Stimulated activated memory B cell treated with anti-CD40 and anti-IgM and Interleukin-4, amounts not matched to agents 10 μg/mL and 1 μg/mL and 100 μg/mL, for 72 hours (primary cell): ENCODE measurements around the gene MORC1.
"Not testable (repeated sequence)": the region's sequence is repeated elsewhere in the genome, so short reads cannot be mapped to it uniquely, and the experiment has no call there.

Experiments
- ATAC-seq: fragments of 150-1000 bp; cut with Tn5 transposase; 2 replicates; pipeline ENCODE4 v1.10.0; 2021
- H3K27ac Mint-ChIP-seq: one replicate; pipeline ENCODE4 v1.8.0; 2022; ENCODE audit warnings: mild to moderate bottlenecking, mixed read lengths
- H3K27me3 Mint-ChIP-seq: one replicate; pipeline ENCODE4 v1.8.0; 2022; ENCODE audit warnings: mixed read lengths
- H3K36me3 Mint-ChIP-seq: one replicate; pipeline ENCODE4 v1.8.0; 2022; ENCODE audit warnings: mixed read lengths
- H3K4me1 Mint-ChIP-seq: one replicate; pipeline ENCODE4 v1.8.0; 2022; ENCODE audit warnings: mixed read lengths
- H3K4me3 Mint-ChIP-seq: one replicate; pipeline ENCODE4 v1.8.0; 2022; ENCODE audit warnings: mild to moderate bottlenecking, moderate library complexity, mixed read lengths
- H3K9me3 Mint-ChIP-seq: one replicate; pipeline ENCODE4 v1.8.0; 2022; ENCODE audit warnings: mixed read lengths

MORC1 gene

GRCh38 chr3:109125902-109126301 is 8.0 kb upstream of the MORC1 start:
- peaks cover 5% of the 10 kb centered on the region for H3K9me3 Mint-ChIP-seq
- no peaks in the 10 kb centered on the region for H3K36me3 Mint-ChIP-seq
- H3K4me1 Mint-ChIP-seq, result no peaks in the 10 kb centered on the region
- no peaks in the 10 kb centered on the region for H3K27me3 Mint-ChIP-seq
- no peak overlapping the region for H3K27ac Mint-ChIP-seq
- no peak overlapping the region for H3K4me3 Mint-ChIP-seq
- no peak for ATAC-seq

GRCh38 chr3:109122690-109123089 is 4.8 kb upstream of the MORC1 start:
- no peaks in the 10 kb centered on the region for H3K27me3 Mint-ChIP-seq
- no peaks in the 10 kb centered on the region for H3K36me3 Mint-ChIP-seq
- no peaks in the 10 kb centered on the region for H3K4me1 Mint-ChIP-seq
- peak; percentile 20 for ATAC-seq
- H3K4me3 Mint-ChIP-seq, result no peak overlapping the region
- H3K27ac Mint-ChIP-seq, result no peak overlapping the region
- peaks cover 3% of the 10 kb centered on the region for H3K9me3 Mint-ChIP-seq

DNA sequence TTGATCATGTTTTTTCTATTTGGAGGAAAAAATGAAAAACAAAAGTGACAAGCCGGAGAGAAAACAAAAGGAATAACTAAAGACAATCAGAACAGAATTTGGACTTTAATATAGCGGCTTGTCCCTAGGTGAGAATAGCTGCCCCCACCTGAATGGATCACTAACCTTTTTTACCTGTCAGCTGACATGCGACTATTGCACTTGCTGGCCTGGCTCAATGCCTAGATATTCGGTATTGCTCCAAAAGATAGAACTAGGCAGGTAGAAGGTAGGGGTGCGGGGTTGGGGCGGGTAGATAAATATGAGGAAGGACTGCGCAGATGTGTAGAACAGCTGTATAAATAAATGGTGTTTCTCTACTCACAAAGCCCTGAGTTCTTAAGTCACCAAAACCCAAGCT is 650 bp upstream of the MORC1 start:
- H3K4me3 Mint-ChIP-seq, result no peak overlapping the region
- H3K9me3 Mint-ChIP-seq, result peaks cover 3% of the 10 kb centered on the region
- H3K27me3 Mint-ChIP-seq, result no peaks in the 10 kb centered on the region
- no peaks in the 10 kb centered on the region for H3K4me1 Mint-ChIP-seq
- no peak for ATAC-seq
- H3K27ac Mint-ChIP-seq, result no peak overlapping the region
- no peaks in the 10 kb centered on the region for H3K36me3 Mint-ChIP-seq

- Mint-ChIP-seq H3K27me3 (no peaks in the 10 kb centered on the region), H3K4me3 (no peak overlapping the region)
Measured at GRCh38 chr3:109116031-109116430, 1.9 kb downstream of the MORC1 start.

GRCh38 chr3:109115451-109115850 is 2.5 kb downstream of the MORC1 start:
- H3K27me3 Mint-ChIP-seq, result no peaks in the 10 kb centered on the region
- no peaks in the 10 kb centered on the region for H3K36me3 Mint-ChIP-seq
- no peak for ATAC-seq
- no peak overlapping the region for H3K4me3 Mint-ChIP-seq
- no peak overlapping the region for H3K27ac Mint-ChIP-seq
- H3K4me1 Mint-ChIP-seq, result no peaks in the 10 kb centered on the region
- no peaks in the 10 kb centered on the region for H3K9me3 Mint-ChIP-seq

More at GRCh38 chr3:109116031-109116430, 1.9 kb downstream of the MORC1 start:
- Mint-ChIP-seq H3K4me1 (no peaks in the 10 kb centered on the region), H3K36me3 (no peaks in the 10 kb centered on the region), H3K9me3 (no peaks in the 10 kb centered on the region), H3K27ac (no peak overlapping the region)
- ATAC-seq, result peak; percentile 18

DNA sequence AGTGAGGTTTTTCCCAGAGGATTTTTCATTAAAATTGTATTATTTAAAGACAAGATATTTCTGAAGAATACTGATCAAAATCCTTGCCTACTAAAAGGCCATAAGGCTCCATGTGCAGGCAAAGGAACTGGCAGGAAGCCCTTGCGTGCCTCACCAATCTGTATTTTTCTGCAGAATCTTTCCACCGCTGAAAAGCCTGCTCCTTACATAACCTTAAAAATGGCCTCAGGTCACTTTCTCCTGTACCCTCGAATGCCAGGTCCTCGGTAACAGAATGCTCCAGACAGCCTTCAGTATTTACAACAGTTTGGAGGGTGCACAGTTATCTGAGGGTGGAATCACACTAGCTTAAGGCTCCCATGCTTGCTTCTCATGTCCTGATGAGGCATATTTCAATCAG is 3.2 kb downstream of the MORC1 start:
- H3K27ac Mint-ChIP-seq, result no peak overlapping the region
- ATAC-seq, result no peak
- H3K4me3 Mint-ChIP-seq, result no peak overlapping the region
- no peaks in the 10 kb centered on the region for H3K27me3 Mint-ChIP-seq
- H3K36me3 Mint-ChIP-seq, result no peaks in the 10 kb centered on the region
- H3K4me1 Mint-ChIP-seq, result no peaks in the 10 kb centered on the region
- H3K9me3 Mint-ChIP-seq, result no peaks in the 10 kb centered on the region

- Mint-ChIP-seq H3K4me1 (no peaks in the 10 kb centered on the region), H3K27ac (no peak overlapping the region), H3K9me3 (no peaks in the 10 kb centered on the region), H3K4me3 (no peak overlapping the region), H3K36me3 (no peaks in the 10 kb centered on the region), H3K27me3 (no peaks in the 10 kb centered on the region)
- no peak for ATAC-seq
Measured at GRCh38 chr3:109112946-109113760, 4.8 kb downstream of the MORC1 start.

DNA sequence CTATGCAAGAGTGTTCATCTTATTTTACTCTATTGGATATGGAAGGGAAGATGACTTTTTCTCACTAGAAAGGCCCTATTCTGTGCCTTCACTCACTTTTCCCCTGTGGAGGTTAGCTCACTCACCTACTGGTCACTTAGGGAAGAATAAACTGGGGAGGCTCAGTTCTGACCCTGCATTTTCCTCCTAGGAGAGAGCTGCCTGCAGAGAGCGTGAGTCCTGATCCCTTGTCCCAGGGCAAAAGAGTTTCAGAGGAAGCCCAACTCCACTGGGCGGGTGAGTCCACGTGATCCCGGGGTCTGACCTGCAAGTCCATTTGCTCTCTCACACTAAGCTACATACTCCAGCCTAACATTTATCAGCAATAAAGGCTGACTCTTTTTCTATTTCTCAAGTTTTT is 8.4 kb downstream of the MORC1 start:
- H3K27me3 Mint-ChIP-seq, result peaks cover 11% of the 10 kb centered on the region
- no peak overlapping the region for H3K4me3 Mint-ChIP-seq
- no peaks in the 10 kb centered on the region for H3K9me3 Mint-ChIP-seq
- H3K36me3 Mint-ChIP-seq, result no peaks in the 10 kb centered on the region
- no peak for ATAC-seq
- H3K27ac Mint-ChIP-seq, result no peak overlapping the region
- H3K4me1 Mint-ChIP-seq, result no peaks in the 10 kb centered on the region

GRCh38 chr3:109098079-109098644 is 19.8 kb downstream of the MORC1 start:
- ATAC-seq, result no peak
- no peaks in the 10 kb centered on the region for H3K4me1 Mint-ChIP-seq
- H3K4me3 Mint-ChIP-seq, result no peak overlapping the region
- H3K9me3 Mint-ChIP-seq, result no peaks in the 10 kb centered on the region
- H3K36me3 Mint-ChIP-seq, result no peaks in the 10 kb centered on the region
- no peak overlapping the region for H3K27ac Mint-ChIP-seq
- H3K27me3 Mint-ChIP-seq, result no peaks in the 10 kb centered on the region

DNA sequence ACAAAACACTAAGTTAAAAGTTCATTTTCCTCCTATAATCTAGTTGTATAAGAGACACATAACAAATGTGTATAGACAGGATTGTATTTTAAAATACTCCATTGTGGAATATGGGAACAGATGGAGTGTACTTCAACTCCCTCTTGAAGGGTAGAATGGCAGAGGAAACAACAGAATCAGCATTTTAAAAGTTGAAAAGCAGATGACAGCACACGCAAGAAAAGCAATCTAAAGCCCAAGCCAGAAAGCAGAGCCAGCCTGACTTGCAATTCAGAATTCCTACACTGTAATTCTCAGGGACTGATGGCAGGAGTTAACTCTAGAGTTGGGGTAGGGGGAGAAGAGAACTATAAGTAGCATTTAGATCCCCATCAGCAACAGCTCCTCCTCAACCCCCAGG is 22.8 kb downstream of the MORC1 start:
- ATAC-seq, result no peak
- H3K9me3 Mint-ChIP-seq, result no peaks in the 10 kb centered on the region
- no peak overlapping the region for H3K27ac Mint-ChIP-seq
- no peak overlapping the region for H3K4me3 Mint-ChIP-seq
- H3K27me3 Mint-ChIP-seq, result no peaks in the 10 kb centered on the region
- H3K4me1 Mint-ChIP-seq, result no peaks in the 10 kb centered on the region
- no peaks in the 10 kb centered on the region for H3K36me3 Mint-ChIP-seq

- H3K36me3 Mint-ChIP-seq, result no peaks in the 10 kb centered on the region
- H3K4me1 Mint-ChIP-seq, result no peaks in the 10 kb centered on the region
- H3K9me3 Mint-ChIP-seq, result no peaks in the 10 kb centered on the region
- H3K27me3 Mint-ChIP-seq, result no peaks in the 10 kb centered on the region
- H3K27ac Mint-ChIP-seq, result no peak overlapping the region
- H3K4me3 Mint-ChIP-seq, result no peak overlapping the region
- ATAC-seq, result no peak
Measured at GRCh38 chr3:109093561-109093960, 24.4 kb downstream of the MORC1 start.

DNA sequence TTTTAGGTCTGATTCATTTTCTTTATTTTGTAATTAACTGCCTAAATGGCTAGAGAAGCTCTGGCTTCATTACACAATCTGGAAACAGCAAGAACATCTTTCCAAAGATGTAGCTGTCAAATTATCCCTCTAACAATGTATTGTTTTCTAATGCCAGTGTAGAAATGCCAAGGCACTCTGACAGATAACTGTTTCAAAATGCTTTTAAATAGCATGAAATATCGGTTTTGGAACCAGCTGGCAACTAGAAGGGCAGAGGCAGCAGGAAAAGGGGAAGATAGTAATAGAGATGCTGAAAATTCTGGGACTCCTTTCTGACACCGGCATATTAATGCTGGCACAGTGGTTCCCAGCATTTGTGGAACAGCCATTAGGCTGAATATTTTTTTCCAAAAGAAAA is 26.1 kb downstream of the MORC1 start:
- no peaks in the 10 kb centered on the region for H3K4me1 Mint-ChIP-seq
- H3K9me3 Mint-ChIP-seq, result no peaks in the 10 kb centered on the region
- no peak overlapping the region for H3K27ac Mint-ChIP-seq
- peaks cover 9% of the 10 kb centered on the region for H3K27me3 Mint-ChIP-seq
- H3K36me3 Mint-ChIP-seq, result no peaks in the 10 kb centered on the region
- no peak overlapping the region for H3K4me3 Mint-ChIP-seq
- ATAC-seq, result no peak

DNA sequence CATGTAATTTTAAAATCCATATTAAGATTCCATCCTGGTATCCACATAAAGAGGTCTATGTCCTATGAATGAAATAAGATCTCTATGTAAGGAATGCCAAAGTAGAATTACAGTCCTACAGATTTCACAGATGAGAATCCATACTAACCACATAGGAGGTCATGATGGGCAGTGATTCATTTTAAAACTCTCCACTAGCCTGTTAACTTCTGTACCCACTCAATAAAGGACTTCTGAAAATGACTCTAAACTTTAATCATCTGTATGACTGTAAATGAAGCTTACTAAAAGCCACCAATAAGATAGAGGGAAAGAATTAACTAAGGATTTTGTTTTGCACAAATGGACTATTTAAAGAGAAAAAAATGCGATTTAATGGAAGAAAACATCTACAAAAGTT is 28.7 kb downstream of the MORC1 start:
- ATAC-seq, result no peak
- H3K4me1 Mint-ChIP-seq, result no peaks in the 10 kb centered on the region
- peaks cover 30% of the 10 kb centered on the region for H3K27me3 Mint-ChIP-seq
- no peak overlapping the region for H3K4me3 Mint-ChIP-seq
- no peak overlapping the region for H3K27ac Mint-ChIP-seq
- H3K36me3 Mint-ChIP-seq, result no peaks in the 10 kb centered on the region
- H3K9me3 Mint-ChIP-seq, result peaks cover 3% of the 10 kb centered on the region

DNA sequence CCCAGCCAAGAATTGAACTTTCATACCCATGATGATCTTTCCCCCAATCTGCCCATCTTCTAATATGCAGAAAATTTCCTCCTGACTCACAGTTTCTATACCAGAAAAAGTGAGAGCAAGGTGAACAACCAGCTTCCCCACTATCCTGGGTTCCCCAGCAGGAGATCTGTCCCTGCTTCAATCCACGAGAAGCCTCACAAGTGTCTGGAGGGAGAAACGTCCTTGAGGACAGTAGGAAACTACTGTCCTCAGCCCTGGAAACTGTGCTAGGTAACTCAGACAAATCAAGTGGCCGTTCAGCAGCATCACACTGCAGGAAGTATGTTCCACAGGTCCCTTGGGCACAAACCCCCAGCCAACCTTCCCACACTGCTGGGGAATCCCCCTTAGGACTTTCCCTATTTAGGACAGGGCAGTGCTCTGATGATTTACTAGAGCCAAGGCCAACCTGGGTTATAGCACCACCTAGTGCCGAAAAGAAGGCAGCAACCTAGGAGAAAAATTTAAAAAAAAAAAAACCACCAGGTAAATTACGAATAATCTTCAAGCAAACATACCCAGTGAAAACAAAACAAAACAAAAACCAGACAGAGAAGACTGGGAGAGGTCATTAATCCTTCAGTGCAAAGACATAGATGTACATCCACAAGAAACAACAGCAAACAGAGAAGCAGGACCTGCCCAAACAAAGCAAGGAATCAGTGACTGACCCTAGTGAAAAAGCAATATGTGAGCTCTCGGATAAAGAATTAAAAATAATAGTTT is 36.0 kb downstream of the MORC1 start:
- Mint-ChIP-seq H3K36me3 (peaks cover 6% of the 10 kb centered on the region), H3K27ac (peak overlapping the region; percentile 38), H3K9me3 (peaks cover 12% of the 10 kb centered on the region), H3K27me3 (peaks cover 43% of the 10 kb centered on the region), H3K4me3 (no peak overlapping the region), H3K4me1 (peaks cover 14% of the 10 kb centered on the region)
- peak; percentile 97 for ATAC-seq

DNA sequence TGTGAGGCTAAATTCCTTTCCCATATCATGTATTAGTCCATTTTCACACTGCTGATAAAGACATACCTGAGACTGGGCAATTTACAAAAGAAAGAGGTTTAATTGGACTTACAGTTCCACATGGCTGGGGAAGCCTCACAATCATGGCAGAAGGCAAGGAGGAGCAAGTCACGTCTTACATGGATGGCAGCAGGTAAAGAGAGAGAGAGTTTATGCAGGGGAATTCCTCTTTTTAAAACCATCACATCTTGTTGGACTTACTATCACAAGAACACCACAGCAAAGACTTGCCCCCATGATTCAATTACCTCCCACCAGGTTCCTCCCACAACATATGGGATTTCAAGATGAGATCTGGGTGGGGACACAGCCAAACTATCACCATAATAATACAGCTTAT is 37.8 kb downstream of the MORC1 start:
- H3K4me1 Mint-ChIP-seq, result peaks cover 14% of the 10 kb centered on the region
- ATAC-seq, H3K9me3 Mint-ChIP-seq, H3K27ac Mint-ChIP-seq, H3K4me3 Mint-ChIP-seq, H3K36me3 Mint-ChIP-seq: not testable (repeated sequence)
- H3K27me3 Mint-ChIP-seq, result peaks cover 40% of the 10 kb centered on the region

- Mint-ChIP-seq H3K36me3 (no peaks in the 10 kb centered on the region), H3K4me3 (no peak overlapping the region), H3K4me1 (peaks cover 8% of the 10 kb centered on the region), H3K27ac (no peak overlapping the region), H3K27me3 (peaks cover 39% of the 10 kb centered on the region), H3K9me3 (no peaks in the 10 kb centered on the region)
- ATAC-seq, result no peak
Measured at GRCh38 chr3:109073116-109073515, 44.8 kb downstream of the MORC1 start.
